Ishikawa (cell line): ENCODE results near the gene RNU2-63P.

Source experiments
- CEBPB ChIP-seq: IDR thresholded peaks from 2 replicates; pipeline ENCODE4 v1.6.1; 2012
- CREB1 ChIP-seq: IDR thresholded peaks from 2 replicates; pipeline ENCODE4 v1.6.1; 2012; ENCODE audit warnings: low read depth
- EGR1 ChIP-seq: IDR thresholded peaks from 2 replicates; pipeline ENCODE4 v1.6.1; 2012
- EP300 ChIP-seq: IDR thresholded peaks from 2 replicates; pipeline ENCODE4 v1.6.1; 2012; ENCODE audit warnings: borderline replicate concordance
- FOXM1 ChIP-seq: IDR thresholded peaks from 2 replicates; pipeline ENCODE4 v1.6.1; 2012; ENCODE audit warnings: low read depth, borderline replicate concordance
- MAX ChIP-seq: IDR thresholded peaks from 2 replicates; pipeline ENCODE4 v1.6.1; 2012
- NFIC ChIP-seq: IDR thresholded peaks from 2 replicates; pipeline ENCODE4 v1.6.1; 2012
- RAD21 ChIP-seq: IDR thresholded peaks from 2 replicates; pipeline ENCODE4 v1.6.1; 2012; ENCODE audit warnings: low read depth
- REST ChIP-seq: IDR thresholded peaks from 2 replicates; pipeline ENCODE4 v1.6.1; 2012; ENCODE audit warnings: low read depth, mild to moderate bottlenecking
- TAF1 ChIP-seq: IDR thresholded peaks from 2 replicates; pipeline ENCODE4 v1.6.1; 2012; ENCODE audit warnings: low read depth, mild to moderate bottlenecking
- TCF12 ChIP-seq: IDR thresholded peaks from 2 replicates; pipeline ENCODE4 v1.6.1; 2012; ENCODE audit warnings: low read depth
- TEAD4 ChIP-seq: IDR thresholded peaks from 2 replicates; pipeline ENCODE4 v1.6.1; 2012
- USF1 ChIP-seq: IDR thresholded peaks from 2 replicates; pipeline ENCODE4 v1.6.1; 2012
- YY1 ChIP-seq: IDR thresholded peaks from 2 replicates; pipeline ENCODE4 v1.6.1; 2012; ENCODE audit warnings: low read depth
- ZBTB7A ChIP-seq: IDR thresholded peaks from 2 replicates; pipeline ENCODE4 v1.6.1; 2012; ENCODE audit warnings: low read depth

The RNU2-63P gene

GRCh38 chr2:88042476-88042875 lies 26.1 kb upstream of the RNU2-63P start:
- TF ChIP-seq TCF12 = no peak
- TF ChIP-seq ZBTB7A = no peak
- no peak for TF ChIP-seq REST
- TF ChIP-seq USF1 = no peak
- TF ChIP-seq CEBPB = no peak
- no peak for TF ChIP-seq RAD21
- no peak for TF ChIP-seq TAF1
- no peak for TF ChIP-seq CREB1
- no peak for TF ChIP-seq TEAD4
- TF ChIP-seq NFIC = no peak
- no peak for TF ChIP-seq EP300
- no peak for TF ChIP-seq EGR1
- no peak for TF ChIP-seq YY1
- no peak for TF ChIP-seq FOXM1
- TF ChIP-seq MAX = no peak

- TF ChIP-seq MAX = no peak
- TF ChIP-seq CEBPB = no peak
- TF ChIP-seq TAF1 = no peak
- no peak for TF ChIP-seq REST
- no peak for TF ChIP-seq TEAD4
- no peak for TF ChIP-seq EP300
- TF ChIP-seq FOXM1 = no peak
- TF ChIP-seq EGR1 = no peak
- TF ChIP-seq YY1 = no peak
Observed at GRCh38 chr2:88038263-88039105, 22.1 kb upstream of the RNU2-63P start.

- no peak for TF ChIP-seq EP300
- no peak for TF ChIP-seq EGR1
- no peak for TF ChIP-seq CREB1
- TF ChIP-seq REST = no peak
- TF ChIP-seq RAD21 = no peak
- TF ChIP-seq TCF12 = no peak
- no peak for TF ChIP-seq CEBPB
- TF ChIP-seq YY1 = no peak
- no peak for TF ChIP-seq TEAD4
- TF ChIP-seq ZBTB7A = no peak
- no peak for TF ChIP-seq NFIC
- no peak for TF ChIP-seq TAF1
- no peak for TF ChIP-seq USF1
- TF ChIP-seq FOXM1 = no peak
- TF ChIP-seq MAX = no peak
Observed at GRCh38 chr2:88036606-88037005, 20.3 kb upstream of the RNU2-63P start.

- no peak for TF ChIP-seq CEBPB
- TF ChIP-seq YY1 = no peak
- no peak for TF ChIP-seq NFIC
- TF ChIP-seq ZBTB7A = no peak
- TF ChIP-seq FOXM1 = no peak
- no peak for TF ChIP-seq EGR1
- TF ChIP-seq EP300 = no peak
- TF ChIP-seq REST = no peak
- TF ChIP-seq CREB1 = no peak
- no peak for TF ChIP-seq USF1
- TF ChIP-seq TCF12 = no peak
- TF ChIP-seq MAX = no peak
- no peak for TF ChIP-seq TAF1
- no peak for TF ChIP-seq TEAD4
- no peak for TF ChIP-seq RAD21
Observed at GRCh38 chr2:88036182-88036581, 19.8 kb upstream of the RNU2-63P start.
